ENCODE measurements around the gene USP24. TPM values are rescaled to one million over a fixed set of nuclear protein-coding genes. Genes with fewer than 3 reads are reported as not detected.

The USP24 gene
- total RNA-seq, 1 experiment from 2014 or later: 45.7 TPM

GRCh38 chr1:55038552-55038838, 176.7 kb downstream of the USP24 start:
- no peaks in the 10 kb centered on the region for H3K9me3 Mint-ChIP-seq (ENCODE audit: unreplicated experiment)
- no peak overlapping the region for H3K27ac Mint-ChIP-seq (ENCODE audit: low read depth, unreplicated experiment)
- H3K4me1 Mint-ChIP-seq (ENCODE audit: insufficient read depth, unreplicated experiment): no peaks in the 10 kb centered on the region
- no peak for TF ChIP-seq CTCF (IDR thresholded peaks at IDR 0.05; ENCODE audit: unreplicated experiment)
- H3K4me3 Mint-ChIP-seq (ENCODE audit: unreplicated experiment): no peak overlapping the region
- no peak for DNase-seq (ENCODE audit: unreplicated experiment)
- peaks cover 65% of the 10 kb centered on the region for H3K27me3 Mint-ChIP-seq (ENCODE audit: insufficient read depth, unreplicated experiment)
- CTCF ChIA-PET: interaction anchor here (0.7 to 1.3 kb wide), 2 partner anchors 17 to 1442 kb away, joined by 3 to 4 read pairs; no protein-coding TSS in a partner anchor
- no TSS peak for BruUV-seq (replicated peaks)
- POLR2A ChIA-PET: interaction anchor here (1.0 kb wide), 1 partner anchor 30 kb away, joined by 3 read pairs; no protein-coding TSS in a partner anchor
- intact Hi-C loops (cut with micrococcal nuclease): no loop called here
- no peaks in the 10 kb centered on the region for H3K36me3 Mint-ChIP-seq (ENCODE audit: insufficient read depth, unreplicated experiment)

GRCh38 chr1:55037733-55038551, 177.2 kb downstream of the USP24 start:
- CTCF ChIA-PET: interaction anchor here (0.7 to 1.3 kb wide), 3 partner anchors 16 to 1441 kb away, joined by 3 to 5 read pairs (median 4); no protein-coding TSS in a partner anchor

GRCh38 chr1:55035904-55036303, 179.3 kb downstream of the USP24 start:
- H3K4me1 Mint-ChIP-seq (ENCODE audit: insufficient read depth, unreplicated experiment): no peaks in the 10 kb centered on the region
- BruUV-seq (replicated peaks): no TSS peak
- H3K27ac Mint-ChIP-seq (ENCODE audit: low read depth, unreplicated experiment): no peak overlapping the region
- H3K27me3 Mint-ChIP-seq (ENCODE audit: insufficient read depth, unreplicated experiment): peaks cover 57% of the 10 kb centered on the region
- intact Hi-C loops (cut with micrococcal nuclease): no loop called here
- no peak overlapping the region for H3K4me3 Mint-ChIP-seq (ENCODE audit: unreplicated experiment)
- no peaks in the 10 kb centered on the region for H3K36me3 Mint-ChIP-seq (ENCODE audit: insufficient read depth, unreplicated experiment)
- no peaks in the 10 kb centered on the region for H3K9me3 Mint-ChIP-seq (ENCODE audit: unreplicated experiment)
- DNase-seq (ENCODE audit: unreplicated experiment): peak; percentile 25
- TF ChIP-seq CTCF (IDR thresholded peaks at IDR 0.05; ENCODE audit: unreplicated experiment): no peak
- ChIA-PET POLR2A (no interaction called here), CTCF (interaction anchor here (0.9 kb wide), 1 partner anchor 91 kb away, joined by 3 read pairs; no protein-coding TSS in a partner anchor)

More at GRCh38 chr1:55037733-55038551, 177.2 kb downstream of the USP24 start:
- no TSS peak for BruUV-seq (replicated peaks)
- Mint-ChIP-seq H3K4me3 (ENCODE audit: unreplicated experiment) (no peak overlapping the region), H3K27ac (ENCODE audit: low read depth, unreplicated experiment) (no peak overlapping the region), H3K4me1 (ENCODE audit: insufficient read depth, unreplicated experiment) (no peaks in the 10 kb centered on the region), H3K9me3 (ENCODE audit: unreplicated experiment) (no peaks in the 10 kb centered on the region), H3K36me3 (ENCODE audit: insufficient read depth, unreplicated experiment) (no peaks in the 10 kb centered on the region), H3K27me3 (ENCODE audit: insufficient read depth, unreplicated experiment) (peaks cover 65% of the 10 kb centered on the region)
- intact Hi-C loops (cut with micrococcal nuclease): no loop called here
- no peak for TF ChIP-seq CTCF (IDR thresholded peaks at IDR 0.05; ENCODE audit: unreplicated experiment)
- POLR2A ChIA-PET: interaction anchor here (1.0 kb wide), 1 partner anchor 31 kb away, joined by 3 read pairs; no protein-coding TSS in a partner anchor
- no peak for DNase-seq (ENCODE audit: unreplicated experiment)

- Mint-ChIP-seq H3K4me1 (ENCODE audit: insufficient read depth, unreplicated experiment) (no peaks in the 10 kb centered on the region), H3K36me3 (ENCODE audit: insufficient read depth, unreplicated experiment) (no peaks in the 10 kb centered on the region), H3K27ac (ENCODE audit: low read depth, unreplicated experiment) (no peak overlapping the region), H3K4me3 (ENCODE audit: unreplicated experiment) (no peak overlapping the region), H3K9me3 (ENCODE audit: unreplicated experiment) (no peaks in the 10 kb centered on the region), H3K27me3 (ENCODE audit: insufficient read depth, unreplicated experiment) (peaks cover 44% of the 10 kb centered on the region)
- TF ChIP-seq CTCF (IDR thresholded peaks at IDR 0.05; ENCODE audit: unreplicated experiment): no peak
- intact Hi-C loops (cut with micrococcal nuclease): no loop called here
- no TSS peak for BruUV-seq (replicated peaks)
- CTCF ChIA-PET: interaction anchor here (0.6 to 3.4 kb wide), 3 partner anchors 13 to 83 kb away, joined by 3 to 19 read pairs (median 3); no protein-coding TSS in a partner anchor
- no peak for DNase-seq (ENCODE audit: unreplicated experiment)
- POLR2A ChIA-PET: no interaction called here
Observed at GRCh38 chr1:55034476-55035133, 180.6 kb downstream of the USP24 start.
